GM21825 (cell line): ENCODE measurements around the gene KAT8.
"Not testable (repeated sequence)": the region's sequence is repeated elsewhere in the genome, so short reads cannot be mapped to it uniquely, and the experiment has no call there.

ENCODE experiments used
- ATAC-seq: cut with Tn5 transposase; IDR thresholded peaks from one replicate; pipeline ENCODE4 v1.9.1; 2021; ENCODE audit warnings: mild to moderate bottlenecking, moderate library complexity; ENCODE audit not compliant: unreplicated experiment

KAT8 gene

GRCh38 chr16:31130336-31130891 lies 12.9 kb downstream of the KAT8 start:
- no peak for ATAC-seq

- ATAC-seq, result no peak
These were observed 13.4 kb downstream of the KAT8 start for GRCh38 chr16:31130899-31131298.

GRCh38 chr16:31131416-31131815 lies 14.0 kb downstream of the KAT8 start:
- no peak for ATAC-seq

GRCh38 chr16:31131841-31132271 lies 14.4 kb downstream of the KAT8 start:
- ATAC-seq, result no peak

- no peak for ATAC-seq
These were observed 15.0 kb downstream of the KAT8 start for GRCh38 chr16:31132303-31132979.

- ATAC-seq, result no peak
These were observed 15.6 kb downstream of the KAT8 start for GRCh38 chr16:31133046-31133501.

GRCh38 chr16:31134091-31134571 lies 16.7 kb downstream of the KAT8 start:
- no peak for ATAC-seq

- ATAC-seq, result no peak
These were observed 17.4 kb downstream of the KAT8 start for GRCh38 chr16:31134625-31135534.

- ATAC-seq, result no peak
These were observed 18.2 kb downstream of the KAT8 start, which contains the start of gene PRSS8 for GRCh38 chr16:31135535-31136286. TSS of gene PRSS8 (minus strand) at chr16:31135727. CDS start at chr16:31135498, 229 bp downstream.

- no peak for ATAC-seq
These were observed 18.8 kb downstream of the KAT8 start for GRCh38 chr16:31136287-31136662.

GRCh38 chr16:31136822-31137499 lies 19.5 kb downstream of the KAT8 start:
- ATAC-seq, result not testable (repeated sequence)

GRCh38 chr16:31138621-31139578 lies 21.4 kb downstream of the KAT8 start:
- ATAC-seq, result no peak

GRCh38 chr16:31141071-31141469 lies 23.6 kb downstream of the KAT8 start:
- not testable (repeated sequence) for ATAC-seq

- ATAC-seq, result peak; percentile 2
These were observed 24.1 kb downstream of the KAT8 start for GRCh38 chr16:31141489-31142108.

GRCh38 chr16:31142109-31143010 lies 24.9 kb downstream of the KAT8 start:
- ATAC-seq, result peak; percentile 86

GRCh38 chr16:31143011-31143693 lies 25.7 kb downstream of the KAT8 start:
- no peak for ATAC-seq

- no peak for ATAC-seq
These were observed 26.3 kb downstream of the KAT8 start for GRCh38 chr16:31143694-31144148.
